ENCODE results near the gene TMEM184B.
A peak's percentile ranks its signal among the peaks of the same experiment; 100 is the strongest.

TMEM184B gene

GRCh38 chr22:38174626-38175025, 98.2 kb downstream of the TMEM184B start:
- DNase-seq (ENCODE audit: low read depth, low spot score), result no peak
- TF ChIP-seq, protein P1, sequence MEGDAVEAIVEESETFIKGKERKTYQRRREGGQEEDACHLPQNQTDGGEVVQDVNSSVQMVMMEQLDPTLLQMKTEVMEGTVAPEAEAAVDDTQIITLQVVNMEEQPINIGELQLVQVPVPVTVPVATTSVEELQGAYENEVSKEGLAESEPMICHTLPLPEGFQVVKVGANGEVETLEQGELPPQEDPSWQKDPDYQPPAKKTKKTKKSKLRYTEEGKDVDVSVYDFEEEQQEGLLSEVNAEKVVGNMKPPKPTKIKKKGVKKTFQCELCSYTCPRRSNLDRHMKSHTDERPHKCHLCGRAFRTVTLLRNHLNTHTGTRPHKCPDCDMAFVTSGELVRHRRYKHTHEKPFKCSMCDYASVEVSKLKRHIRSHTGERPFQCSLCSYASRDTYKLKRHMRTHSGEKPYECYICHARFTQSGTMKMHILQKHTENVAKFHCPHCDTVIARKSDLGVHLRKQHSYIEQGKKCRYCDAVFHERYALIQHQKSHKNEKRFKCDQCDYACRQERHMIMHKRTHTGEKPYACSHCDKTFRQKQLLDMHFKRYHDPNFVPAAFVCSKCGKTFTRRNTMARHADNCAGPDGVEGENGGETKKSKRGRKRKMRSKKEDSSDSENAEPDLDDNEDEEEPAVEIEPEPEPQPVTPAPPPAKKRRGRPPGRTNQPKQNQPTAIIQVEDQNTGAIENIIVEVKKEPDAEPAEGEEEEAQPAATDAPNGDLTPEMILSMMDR (IDR thresholded peaks at IDR 0.05; ENCODE audit: low read depth, low read length), result no peak
- H3K4me3 ChIP-seq (ENCODE audit: low read depth, low read length), result no peak overlapping the region
- in situ Hi-C loops (cut with HindIII; ENCODE audit: low sequenced_read_pairs), result loop anchor here (25.0 kb wide), 1 partner anchor 138 kb away; the partner anchor contains the start of gene CSNK1E

GRCh38 chr22:38173641-38173906, 99.2 kb downstream of the TMEM184B start:
- TF ChIP-seq, protein P1 (IDR thresholded peaks at IDR 0.05; ENCODE audit: low read depth, low read length), result no peak
- in situ Hi-C loops (cut with HindIII; ENCODE audit: low sequenced_read_pairs), result no loop called here
- H3K4me3 ChIP-seq (ENCODE audit: low read depth, low read length), result no peak overlapping the region
- no peak for DNase-seq (ENCODE audit: low read depth, low spot score)

DNA sequence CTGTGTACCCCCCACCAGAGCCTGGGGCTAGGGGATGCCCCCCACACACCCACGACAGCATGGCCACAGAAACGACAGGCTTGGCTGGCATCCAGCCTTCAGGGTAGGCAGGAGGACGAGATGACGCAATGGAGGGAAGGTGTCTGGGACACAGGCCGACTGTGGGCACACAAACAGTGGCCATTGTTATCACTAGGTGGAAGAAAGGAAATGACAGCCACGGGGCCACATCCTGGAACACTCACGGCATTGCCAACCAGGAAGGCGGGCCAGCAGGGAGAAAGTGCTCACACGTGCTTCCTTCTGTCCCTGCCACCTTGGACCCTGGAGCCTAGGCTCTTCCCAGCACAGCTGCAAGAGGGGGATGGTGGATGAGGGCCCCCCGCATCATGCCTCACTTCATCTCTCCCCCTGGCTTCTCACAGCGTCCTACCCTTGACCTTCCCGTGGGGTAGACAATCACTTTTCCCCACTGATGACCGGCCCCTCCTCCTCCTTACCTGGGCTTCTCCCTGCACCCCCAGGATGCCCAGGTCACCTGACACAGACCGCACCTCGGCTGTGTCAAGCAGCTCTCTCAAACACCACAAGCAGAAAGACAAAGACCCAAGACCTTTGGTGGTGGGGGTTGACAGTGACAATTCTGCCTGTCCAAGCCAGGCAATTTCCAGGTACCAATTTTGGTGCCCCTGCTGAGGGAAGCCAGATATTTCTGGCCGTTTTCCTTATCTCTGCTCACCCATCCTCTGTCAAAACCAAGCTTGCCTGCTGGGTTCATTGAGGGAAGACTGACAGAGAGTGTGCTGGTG, 99.8 kb downstream of the TMEM184B start:
- H3K4me3 ChIP-seq (ENCODE audit: low read depth, low read length), result no peak overlapping the region
- peak; percentile 52 for DNase-seq (ENCODE audit: low read depth, low spot score)
- in situ Hi-C loops (cut with HindIII; ENCODE audit: low sequenced_read_pairs), result no loop called here
- TF ChIP-seq, protein P1 (IDR thresholded peaks at IDR 0.05; ENCODE audit: low read depth, low read length), result no peak

GRCh38 chr22:38171927-38172831, 100.6 kb downstream of the TMEM184B start:
- DNase-seq (ENCODE audit: low read depth, low spot score), result no peak
- TF ChIP-seq, protein P1 (IDR thresholded peaks at IDR 0.05; ENCODE audit: low read depth, low read length), result no peak
- in situ Hi-C loops (cut with HindIII; ENCODE audit: low sequenced_read_pairs), result no loop called here
- no peak overlapping the region for H3K4me3 ChIP-seq (ENCODE audit: low read depth, low read length)

- DNase-seq (ENCODE audit: low read depth, low spot score), result no peak
- in situ Hi-C loops (cut with HindIII; ENCODE audit: low sequenced_read_pairs), result no loop called here
- TF ChIP-seq, protein P1 (IDR thresholded peaks at IDR 0.05; ENCODE audit: low read depth, low read length), result no peak
- no peak overlapping the region for H3K4me3 ChIP-seq (ENCODE audit: low read depth, low read length)
Observed at GRCh38 chr22:38170469-38170868, 102.3 kb downstream of the TMEM184B start.

All from astrocyte of the spinal cord (primary cell).